Hematopoietic multipotent progenitor cell treated with erythropoietin and hydrocortisone succinate and interleukin-3 and kit ligand, for 6 days (in vitro differentiated cells): ENCODE results near the gene FOXO3B.
"Not testable (repeated sequence)": the region's sequence is repeated elsewhere in the genome, so short reads cannot be mapped to it uniquely, and the experiment has no call there.

ENCODE experiments used
- DNase-seq: peaks from one replicate; pipeline ENCODE4 v3.0.0-alpha.2; 2015

FOXO3B gene

GRCh38 chr17:18681767-18682571 is at the start of gene FOXO3B:
TSS of gene FOXO3B (minus strand) at chr17:18682314. CDS start at chr17:18681651, 663 bp downstream.
- DNase-seq: peak; percentile 95

GRCh38 chr17:18723509-18723908 is 41.4 kb upstream of the FOXO3B start:
- not testable (repeated sequence) for DNase-seq

- DNase-seq: not testable (repeated sequence)
Observed at GRCh38 chr17:18722612-18723011, 40.5 kb upstream of the FOXO3B start.

- DNase-seq: not testable (repeated sequence)
Observed at GRCh38 chr17:18721775-18722547, 39.8 kb upstream of the FOXO3B start.

GRCh38 chr17:18719428-18720110 is 37.5 kb upstream of the FOXO3B start:
- not testable (repeated sequence) for DNase-seq

GRCh38 chr17:18718643-18719427 is 36.7 kb upstream of the FOXO3B start:
- not testable (repeated sequence) for DNase-seq

- DNase-seq: peak; percentile 81
Observed at GRCh38 chr17:18712354-18712999, 30.4 kb upstream of the FOXO3B start.

- DNase-seq: not testable (repeated sequence)
Observed at GRCh38 chr17:18708215-18708614, 26.1 kb upstream of the FOXO3B start.

- not testable (repeated sequence) for DNase-seq
Observed at GRCh38 chr17:18705955-18706354, 23.8 kb upstream of the FOXO3B start.

GRCh38 chr17:18698473-18699103 is 16.5 kb upstream of the FOXO3B start:
- DNase-seq: peak; percentile 4

GRCh38 chr17:18695143-18695542 is 13.0 kb upstream of the FOXO3B start:
- DNase-seq: not testable (repeated sequence)

GRCh38 chr17:18682668-18683067 is 554 bp upstream of the FOXO3B start:
- not testable (repeated sequence) for DNase-seq

GRCh38 chr17:18677381-18677780 is 4.7 kb downstream of the FOXO3B start:
- DNase-seq: not testable (repeated sequence)

- DNase-seq: not testable (repeated sequence)
Observed at GRCh38 chr17:18676928-18677327, 5.2 kb downstream of the FOXO3B start.

GRCh38 chr17:18672395-18673227 is 9.5 kb downstream of the FOXO3B start:
- DNase-seq: not testable (repeated sequence)

- DNase-seq: not testable (repeated sequence)
Observed at GRCh38 chr17:18668625-18669024, 13.5 kb downstream of the FOXO3B start.

GRCh38 chr17:18667535-18667934 is 14.6 kb downstream of the FOXO3B start:
- DNase-seq: not testable (repeated sequence)

GRCh38 chr17:18666326-18666725 is 15.8 kb downstream of the FOXO3B start:
- DNase-seq: not testable (repeated sequence)

- DNase-seq: peak; percentile 5
Observed at GRCh38 chr17:18661924-18662624, 20.0 kb downstream of the FOXO3B start.

GRCh38 chr17:18650094-18650493 is 32.0 kb downstream of the FOXO3B start:
- DNase-seq: not testable (repeated sequence)
